ENCODE results near the gene FAF1.

DNA sequence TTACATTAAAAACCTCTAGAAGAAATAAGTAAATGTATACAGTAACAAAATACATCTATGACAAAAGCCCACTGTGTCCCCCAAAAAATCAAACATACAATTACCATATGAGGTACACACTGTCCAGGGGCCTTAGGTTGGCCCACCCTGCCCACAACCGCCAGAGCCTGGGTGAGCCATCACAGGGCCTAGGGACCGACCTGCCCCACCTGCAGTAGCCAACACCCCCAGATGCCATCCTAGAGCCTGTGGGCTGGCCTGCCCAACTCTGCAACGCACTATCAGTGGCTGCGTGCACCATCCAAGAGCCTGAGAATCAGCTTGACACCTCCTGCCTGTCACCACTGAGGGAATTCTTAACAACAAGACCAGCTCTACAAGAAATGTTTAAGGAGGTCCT, 39.0 kb downstream of the FAF1 start:
- TF ChIP-seq, protein P1, sequence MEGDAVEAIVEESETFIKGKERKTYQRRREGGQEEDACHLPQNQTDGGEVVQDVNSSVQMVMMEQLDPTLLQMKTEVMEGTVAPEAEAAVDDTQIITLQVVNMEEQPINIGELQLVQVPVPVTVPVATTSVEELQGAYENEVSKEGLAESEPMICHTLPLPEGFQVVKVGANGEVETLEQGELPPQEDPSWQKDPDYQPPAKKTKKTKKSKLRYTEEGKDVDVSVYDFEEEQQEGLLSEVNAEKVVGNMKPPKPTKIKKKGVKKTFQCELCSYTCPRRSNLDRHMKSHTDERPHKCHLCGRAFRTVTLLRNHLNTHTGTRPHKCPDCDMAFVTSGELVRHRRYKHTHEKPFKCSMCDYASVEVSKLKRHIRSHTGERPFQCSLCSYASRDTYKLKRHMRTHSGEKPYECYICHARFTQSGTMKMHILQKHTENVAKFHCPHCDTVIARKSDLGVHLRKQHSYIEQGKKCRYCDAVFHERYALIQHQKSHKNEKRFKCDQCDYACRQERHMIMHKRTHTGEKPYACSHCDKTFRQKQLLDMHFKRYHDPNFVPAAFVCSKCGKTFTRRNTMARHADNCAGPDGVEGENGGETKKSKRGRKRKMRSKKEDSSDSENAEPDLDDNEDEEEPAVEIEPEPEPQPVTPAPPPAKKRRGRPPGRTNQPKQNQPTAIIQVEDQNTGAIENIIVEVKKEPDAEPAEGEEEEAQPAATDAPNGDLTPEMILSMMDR (IDR thresholded peaks at IDR 0.05): no peak
- TF ChIP-seq POLR2A (IDR thresholded peaks at IDR 0.05): no peak

All from esophagus squamous epithelium (tissue), 4 donors.